Measurements from ENCODE around the gene ATXN10.

- TF ChIP-seq CTCF (conservative IDR thresholded peaks at IDR 0.05; ENCODE audit: low read length): no peak
- no peak for TF ChIP-seq EZH2phosphoT487 (IDR thresholded peaks at IDR 0.05; ENCODE audit: borderline replicate concordance)
These were observed 80.4 kb downstream of the ATXN10 start for GRCh38 chr22:45752036-45752435.
